Left lung (tissue), 10 donors: ENCODE results near the gene CNGA2. TPM values are rescaled to one million over a fixed set of nuclear protein-coding genes. Genes with fewer than 3 reads are reported as not detected.

Experiments
- ATAC-seq: fragments of 200-7000 bp; cut with Tn5 transposase; one replicate; pipeline ENCODE4 v1.9.1; 2020; ENCODE audit warnings: moderate library complexity
- DNase-seq, 4 donors: peaks; one replicate each; pipeline ENCODE4 v3.0.0-alpha.2; 2013 to 2020
- H3K27ac ChIP-seq, 2 donors: fragments of 200-600 bp; sonication (generic) in 1 of 2; one replicate each; pipeline versions ENCODE4 v1.5.0 to v1.8.0; 2020 to 2021
- H3K27me3 ChIP-seq, 2 donors: fragments of 200-600 bp; sonication (generic) in 1 of 2; one replicate each; pipeline versions ENCODE4 v1.5.0 to v1.8.0; 2020 to 2021
- H3K36me3 ChIP-seq, 2 donors: fragments of 200-600 bp; sonication (generic) in 1 of 2; one replicate each; pipeline versions ENCODE4 v1.5.0 to v1.8.0; 2020 to 2021
- H3K4me1 ChIP-seq, 2 donors: fragments of 200-600 bp; one replicate each; pipeline ENCODE4 v1.8.0; 2021
- H3K4me3 ChIP-seq, 2 donors: fragments of 200-600 bp; sonication (generic) in 1 of 2; one replicate each; pipeline versions ENCODE4 v1.5.0 to v1.8.0; 2020 to 2021; ENCODE audit warnings: mild to moderate bottlenecking in 1 of 2
- H3K9me3 ChIP-seq, 2 donors: fragments of 200-600 bp; sonication (generic) in 1 of 2; one replicate each; pipeline versions ENCODE4 v1.5.0 to v1.8.0; 2020 to 2021
- intact Hi-C, 2 donors: fragments of 100-400 bp; cut with DNase I; formaldehyde crosslinking; loops; one replicate each; pipeline versions ENCODE4 v1.11.2 to v1.14.2; 2022
- polyA plus RNA-seq, 6 donors: library from polyadenylated mRNA; unstranded; fragments of 120-200 nt; gene quantifications; one replicate each; pipeline ENCODE4 v1.2.1, GENCODE V29; 2013; ENCODE audit not compliant: insufficient read length in 6 of 6
- total RNA-seq, 2 donors: library from RNA; stranded (reverse); fragmentation: NEBNext Ultra II Directional; extraction: Animal tissue kit (Norgen Biotek cat#: 25700); gene quantifications; one replicate each; pipeline ENCODE4 v1.2.1, GENCODE V29; 2021
- TF ChIP-seq, protein P1 (sequence below), 2 donors: fragments of 200-600 bp; sonication (generic) in 1 of 2; IDR thresholded peaks; one replicate each; pipeline versions ENCODE4 v1.5.0 to v1.8.0; 2021; ENCODE audit warnings: antibody characterized with exemption in 2 of 2
- donor health status: DM: no; HTN: yes; CAD: no.
- donor health status: DM: no; HTN: no; CAD: no.

Gene CNGA2
- total and polyA plus RNA-seq, 8 donors: not detected

DNA sequence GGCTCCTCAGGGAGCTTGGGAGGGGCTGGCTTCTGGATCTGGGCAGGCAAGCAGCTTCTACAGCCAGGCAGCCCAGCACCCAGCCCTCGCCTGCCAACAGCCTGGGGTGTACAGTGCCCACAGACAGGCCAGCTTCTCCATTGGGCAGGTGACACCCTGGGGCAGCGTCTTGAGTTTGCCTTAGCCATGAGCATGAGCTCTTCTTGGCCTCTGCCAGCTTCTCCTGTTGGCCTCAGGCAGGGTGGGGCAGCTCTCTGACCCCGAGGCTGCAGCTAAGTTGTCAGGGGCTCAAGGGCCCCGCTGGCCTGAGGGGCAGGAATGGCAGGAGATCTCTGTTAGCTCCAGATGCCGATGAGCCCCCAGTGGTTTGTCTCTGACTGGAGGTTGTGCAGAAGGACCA, 7.8 kb upstream of the CNGA2 start:
- Histone ChIP-seq H3K36me3 (no peaks in the 10 kb centered on the region), H3K4me1 (no peaks in the 10 kb centered on the region), H3K27ac (no peak overlapping the region), H3K27me3 (no peaks in the 10 kb centered on the region), H3K4me3 (no peak overlapping the region), H3K9me3 (no peaks in the 10 kb centered on the region)
- ATAC-seq (no peak), DNase-seq (no peak)
- TF ChIP-seq, protein P1, sequence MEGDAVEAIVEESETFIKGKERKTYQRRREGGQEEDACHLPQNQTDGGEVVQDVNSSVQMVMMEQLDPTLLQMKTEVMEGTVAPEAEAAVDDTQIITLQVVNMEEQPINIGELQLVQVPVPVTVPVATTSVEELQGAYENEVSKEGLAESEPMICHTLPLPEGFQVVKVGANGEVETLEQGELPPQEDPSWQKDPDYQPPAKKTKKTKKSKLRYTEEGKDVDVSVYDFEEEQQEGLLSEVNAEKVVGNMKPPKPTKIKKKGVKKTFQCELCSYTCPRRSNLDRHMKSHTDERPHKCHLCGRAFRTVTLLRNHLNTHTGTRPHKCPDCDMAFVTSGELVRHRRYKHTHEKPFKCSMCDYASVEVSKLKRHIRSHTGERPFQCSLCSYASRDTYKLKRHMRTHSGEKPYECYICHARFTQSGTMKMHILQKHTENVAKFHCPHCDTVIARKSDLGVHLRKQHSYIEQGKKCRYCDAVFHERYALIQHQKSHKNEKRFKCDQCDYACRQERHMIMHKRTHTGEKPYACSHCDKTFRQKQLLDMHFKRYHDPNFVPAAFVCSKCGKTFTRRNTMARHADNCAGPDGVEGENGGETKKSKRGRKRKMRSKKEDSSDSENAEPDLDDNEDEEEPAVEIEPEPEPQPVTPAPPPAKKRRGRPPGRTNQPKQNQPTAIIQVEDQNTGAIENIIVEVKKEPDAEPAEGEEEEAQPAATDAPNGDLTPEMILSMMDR (IDR thresholded peaks at IDR 0.05): no peak
- intact Hi-C loops: no loop called here

DNA sequence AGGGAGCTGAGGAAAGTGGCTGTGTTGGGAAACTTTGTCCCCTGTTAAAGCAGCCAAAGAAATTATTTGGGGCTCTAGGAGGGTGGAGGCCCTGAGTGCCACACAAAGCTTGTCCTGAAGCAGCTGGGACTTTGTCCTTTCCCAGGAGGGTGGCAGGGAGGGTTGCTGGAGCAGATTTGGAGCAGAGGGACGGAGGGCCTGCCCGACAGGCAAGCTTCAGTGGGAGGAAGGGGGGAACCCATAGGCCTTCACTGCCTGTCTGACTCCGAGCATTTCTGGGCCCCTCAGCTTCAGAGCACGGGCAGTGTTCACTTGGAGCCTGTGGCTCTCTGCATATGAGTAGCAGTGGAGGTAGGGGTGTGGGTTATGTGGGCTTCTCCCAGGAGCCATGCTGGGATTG, 7.2 kb upstream of the CNGA2 start:
- Histone ChIP-seq H3K27me3 (no peaks in the 10 kb centered on the region), H3K36me3 (no peaks in the 10 kb centered on the region), H3K9me3 (no peaks in the 10 kb centered on the region), H3K4me3 (no peak overlapping the region), H3K27ac (no peak overlapping the region), H3K4me1 (no peaks in the 10 kb centered on the region)
- ATAC-seq (no peak), DNase-seq (no peak)
- TF ChIP-seq, protein P1 (IDR thresholded peaks at IDR 0.05): no peak
- intact Hi-C loops: no loop called here

DNA sequence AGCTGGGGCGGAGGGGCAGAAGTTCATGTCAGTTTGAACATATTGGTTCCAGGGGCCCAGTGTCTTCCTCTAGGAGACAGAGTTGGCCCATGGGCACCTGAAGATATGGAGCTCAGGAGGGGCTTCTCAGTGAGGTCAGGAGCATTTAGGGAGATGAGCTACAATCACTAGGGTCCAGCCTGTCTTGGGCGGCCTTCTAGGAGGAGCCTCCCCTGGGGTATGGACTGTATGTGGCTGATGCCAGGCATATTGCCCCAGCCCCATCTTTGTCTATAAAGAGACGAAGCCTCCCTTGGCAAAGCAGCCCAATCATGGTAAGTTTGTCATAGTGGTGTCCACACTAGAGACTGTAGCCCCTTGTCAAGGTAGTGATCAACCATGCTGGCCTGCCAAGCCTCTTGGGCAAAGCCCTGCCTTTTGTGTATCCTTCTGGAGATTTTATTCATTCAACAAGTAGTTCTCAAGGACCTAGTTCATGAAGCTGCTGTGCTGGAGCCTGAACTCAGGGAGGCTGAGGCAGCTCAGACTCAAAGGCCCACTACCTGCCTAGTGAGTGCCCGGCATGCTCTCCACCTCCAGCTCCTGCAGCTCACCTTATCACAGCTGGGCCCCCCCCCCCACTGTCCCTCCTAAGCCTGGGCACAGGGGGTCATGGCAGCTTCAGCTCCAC, 5.4 kb upstream of the CNGA2 start:
- Histone ChIP-seq H3K4me3 (no peak overlapping the region), H3K27me3 (no peaks in the 10 kb centered on the region), H3K9me3 (no peaks in the 10 kb centered on the region), H3K36me3 (no peaks in the 10 kb centered on the region), H3K4me1 (no peaks in the 10 kb centered on the region), H3K27ac (no peak overlapping the region)
- DNase-seq (no peak), ATAC-seq (no peak)
- TF ChIP-seq, protein P1 (IDR thresholded peaks at IDR 0.05): no peak
- intact Hi-C loops: no loop called here

DNA sequence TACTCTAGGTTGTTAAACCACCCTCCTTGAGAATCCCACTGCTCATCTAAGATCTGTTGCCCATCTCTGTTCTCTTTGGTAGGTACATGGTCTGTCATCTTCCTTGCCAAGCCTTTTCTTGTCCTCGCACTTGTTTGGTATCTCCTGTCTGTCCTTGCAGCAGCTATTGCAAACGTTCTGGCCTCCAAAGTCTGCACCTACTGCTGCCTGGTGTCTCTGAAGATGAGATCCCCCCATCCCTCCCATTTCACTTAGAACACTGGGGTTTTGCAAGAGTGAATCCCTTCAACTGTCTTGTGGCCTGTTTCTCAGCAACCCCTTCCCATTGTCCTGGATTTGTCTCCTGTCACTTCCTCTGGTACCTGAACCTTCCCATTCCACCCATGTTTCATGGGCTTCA, 673 bp downstream of the CNGA2 start:
- TF ChIP-seq, protein P1 (IDR thresholded peaks at IDR 0.05): no peak
- Histone ChIP-seq H3K4me1 (no peaks in the 10 kb centered on the region), H3K9me3 (no peaks in the 10 kb centered on the region), H3K36me3 (no peaks in the 10 kb centered on the region), H3K4me3 (no peak overlapping the region), H3K27ac (no peak overlapping the region), H3K27me3 (no peaks in the 10 kb centered on the region)
- intact Hi-C loops: no loop called here
- DNase-seq: no peak
- no peak for ATAC-seq

DNA sequence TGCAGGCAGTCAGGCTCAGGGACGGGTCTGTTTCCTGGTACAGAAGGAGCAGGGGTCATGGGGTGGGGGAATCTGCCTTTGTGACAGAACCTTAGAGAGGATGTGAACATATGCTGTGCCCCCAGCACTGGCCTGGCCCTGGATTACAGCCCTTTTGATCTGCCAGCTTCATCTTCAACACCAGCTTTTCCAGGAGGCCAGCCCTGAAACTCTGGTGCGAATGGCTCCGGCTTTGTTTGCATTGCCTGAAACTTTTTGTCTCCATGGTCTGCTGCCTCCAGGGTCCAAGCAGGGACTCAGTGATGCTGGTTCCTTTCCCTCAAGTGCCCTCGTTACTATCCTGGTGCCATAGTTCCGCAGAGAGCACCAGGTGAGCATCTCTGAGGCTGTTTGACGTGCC, 2.1 kb downstream of the CNGA2 start:
- H3K27me3 ChIP-seq: no peaks in the 10 kb centered on the region
- TF ChIP-seq, protein P1 (IDR thresholded peaks at IDR 0.05): no peak
- no peaks in the 10 kb centered on the region for H3K36me3 ChIP-seq
- no peaks in the 10 kb centered on the region for H3K4me1 ChIP-seq
- H3K9me3 ChIP-seq: no peaks in the 10 kb centered on the region
- DNase-seq (no peak), ATAC-seq (no peak)
- no peak overlapping the region for H3K4me3 ChIP-seq
- no peak overlapping the region for H3K27ac ChIP-seq
- intact Hi-C loops: no loop called here
